Measurements from ENCODE around the gene GPR18. TPM values are rescaled to one million over a fixed set of nuclear protein-coding genes. Genes with fewer than 3 reads are reported as not detected.
A peak's percentile ranks its signal among the peaks of the same experiment; 100 is the strongest.

GPR18 gene
- total and polyA plus RNA-seq, 4 donors = 0.21 to 1.3 (median 0.42) TPM

DNA sequence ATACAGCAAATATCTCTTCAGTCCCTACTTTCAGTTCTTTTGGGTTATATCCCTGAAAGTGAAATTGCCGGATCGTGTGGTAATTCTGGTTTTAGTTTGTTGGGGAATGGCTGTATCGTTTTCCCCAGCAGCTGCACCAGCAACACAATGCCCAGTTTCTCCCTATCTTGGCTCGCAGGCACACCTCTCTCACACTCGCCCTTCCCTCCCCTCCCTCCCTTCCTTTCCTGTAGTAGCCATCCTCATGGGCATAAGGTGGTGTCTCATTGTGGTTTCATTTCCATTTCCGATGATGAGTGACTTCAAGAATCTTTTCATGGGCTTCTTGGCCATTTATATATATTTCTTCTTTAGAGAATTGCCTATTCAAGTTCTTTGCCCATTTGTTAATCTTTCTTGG is 8.6 kb upstream of the GPR18 start:
- Histone ChIP-seq H3K4me3 (no peak overlapping the region), H3K27ac (ENCODE audit: low read depth in 1 of 2, low read length in 1 of 2) (no peak overlapping the region), H3K9ac (ENCODE audit: insufficient read depth in 1 of 2, low read length in 2 of 2) (no peak overlapping the region), H3K27me3 (ENCODE audit: control insufficient read depth in 3 of 3, insufficient read depth in 3 of 3, low read length in 2 of 3) (no peaks in the 10 kb centered on the region), H3K9me3 (ENCODE audit: control insufficient read depth in 4 of 4, insufficient read depth in 3 of 4, low read length in 3 of 4) (no peaks in the 10 kb centered on the region), H3K36me3 (ENCODE audit: control insufficient read depth in 4 of 4, insufficient read depth in 4 of 4, low read length in 4 of 4) (peaks cover 0 to 5% (median 2%) of the 10 kb centered on the region in 4 donors), H3K4me1 (ENCODE audit: control insufficient read depth in 5 of 5, insufficient read depth in 5 of 5, low read length in 5 of 5) (peaks cover 0 to 6% (median 2%) of the 10 kb centered on the region in 5 donors)
- ATAC-seq (ENCODE audit: insufficient read depth, low FRiP score) (no peak), DNase-seq (no peak)
- TF ChIP-seq, protein P1, sequence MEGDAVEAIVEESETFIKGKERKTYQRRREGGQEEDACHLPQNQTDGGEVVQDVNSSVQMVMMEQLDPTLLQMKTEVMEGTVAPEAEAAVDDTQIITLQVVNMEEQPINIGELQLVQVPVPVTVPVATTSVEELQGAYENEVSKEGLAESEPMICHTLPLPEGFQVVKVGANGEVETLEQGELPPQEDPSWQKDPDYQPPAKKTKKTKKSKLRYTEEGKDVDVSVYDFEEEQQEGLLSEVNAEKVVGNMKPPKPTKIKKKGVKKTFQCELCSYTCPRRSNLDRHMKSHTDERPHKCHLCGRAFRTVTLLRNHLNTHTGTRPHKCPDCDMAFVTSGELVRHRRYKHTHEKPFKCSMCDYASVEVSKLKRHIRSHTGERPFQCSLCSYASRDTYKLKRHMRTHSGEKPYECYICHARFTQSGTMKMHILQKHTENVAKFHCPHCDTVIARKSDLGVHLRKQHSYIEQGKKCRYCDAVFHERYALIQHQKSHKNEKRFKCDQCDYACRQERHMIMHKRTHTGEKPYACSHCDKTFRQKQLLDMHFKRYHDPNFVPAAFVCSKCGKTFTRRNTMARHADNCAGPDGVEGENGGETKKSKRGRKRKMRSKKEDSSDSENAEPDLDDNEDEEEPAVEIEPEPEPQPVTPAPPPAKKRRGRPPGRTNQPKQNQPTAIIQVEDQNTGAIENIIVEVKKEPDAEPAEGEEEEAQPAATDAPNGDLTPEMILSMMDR (IDR thresholded peaks at IDR 0.05; ENCODE audit: control extremely low read depth, extremely low read depth) = no peak
- WGBS, 2 donors = 84 to 86% methylated on average over 6 of the region's 6 CpGs

DNA sequence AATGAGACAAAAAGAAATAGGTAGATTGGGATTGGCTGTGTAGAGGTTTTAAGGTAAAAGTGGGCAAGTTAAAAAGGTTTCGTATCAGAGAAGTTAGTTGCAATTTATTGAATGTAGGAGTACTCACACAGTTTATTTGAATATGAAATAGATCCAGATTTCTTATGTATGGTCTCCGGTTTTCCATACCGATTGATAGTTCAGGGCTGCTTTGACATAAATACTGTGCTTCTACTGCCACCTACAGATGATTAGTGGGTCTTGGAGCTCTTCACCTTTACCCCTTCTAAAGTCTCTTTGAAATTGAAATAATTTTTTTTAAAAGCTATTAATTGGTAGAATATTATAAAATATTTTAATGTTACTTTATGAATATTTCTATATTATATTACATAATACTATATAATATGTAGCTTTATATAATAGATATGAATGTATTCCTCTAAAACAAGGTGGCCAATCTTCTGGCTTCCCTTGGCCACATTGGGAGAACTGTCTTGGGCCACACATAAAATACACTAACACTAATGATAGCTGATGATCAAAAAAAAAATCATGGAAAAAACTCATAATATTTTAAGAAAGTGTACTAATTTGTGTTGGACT is 7.7 kb upstream of the GPR18 start:
- Histone ChIP-seq H3K9ac (ENCODE audit: insufficient read depth in 1 of 2, low read length in 2 of 2) (no peak overlapping the region), H3K27me3 (ENCODE audit: control insufficient read depth in 3 of 3, insufficient read depth in 3 of 3, low read length in 2 of 3) (no peaks in the 10 kb centered on the region), H3K36me3 (ENCODE audit: control insufficient read depth in 4 of 4, insufficient read depth in 4 of 4, low read length in 4 of 4) (peaks cover 0 to 5% (median 2%) of the 10 kb centered on the region in 4 donors), H3K27ac (ENCODE audit: low read depth in 1 of 2, low read length in 1 of 2) (no peak overlapping the region), H3K4me1 (ENCODE audit: control insufficient read depth in 5 of 5, insufficient read depth in 5 of 5, low read length in 5 of 5) (peaks cover 0 to 6% (median 0%) of the 10 kb centered on the region in 5 donors), H3K4me3 (no peak overlapping the region), H3K9me3 (ENCODE audit: control insufficient read depth in 4 of 4, insufficient read depth in 3 of 4, low read length in 3 of 4) (no peaks in the 10 kb centered on the region)
- ATAC-seq (ENCODE audit: insufficient read depth, low FRiP score) = no peak
- DNase-seq = peak in 2 of 3 donors; percentile 50 to 67
- WGBS, 2 donors = 38% methylated on average over 3 of the region's 3 CpGs
- TF ChIP-seq, protein P1 (IDR thresholded peaks at IDR 0.05; ENCODE audit: control extremely low read depth, extremely low read depth) = peak; percentile 57

DNA sequence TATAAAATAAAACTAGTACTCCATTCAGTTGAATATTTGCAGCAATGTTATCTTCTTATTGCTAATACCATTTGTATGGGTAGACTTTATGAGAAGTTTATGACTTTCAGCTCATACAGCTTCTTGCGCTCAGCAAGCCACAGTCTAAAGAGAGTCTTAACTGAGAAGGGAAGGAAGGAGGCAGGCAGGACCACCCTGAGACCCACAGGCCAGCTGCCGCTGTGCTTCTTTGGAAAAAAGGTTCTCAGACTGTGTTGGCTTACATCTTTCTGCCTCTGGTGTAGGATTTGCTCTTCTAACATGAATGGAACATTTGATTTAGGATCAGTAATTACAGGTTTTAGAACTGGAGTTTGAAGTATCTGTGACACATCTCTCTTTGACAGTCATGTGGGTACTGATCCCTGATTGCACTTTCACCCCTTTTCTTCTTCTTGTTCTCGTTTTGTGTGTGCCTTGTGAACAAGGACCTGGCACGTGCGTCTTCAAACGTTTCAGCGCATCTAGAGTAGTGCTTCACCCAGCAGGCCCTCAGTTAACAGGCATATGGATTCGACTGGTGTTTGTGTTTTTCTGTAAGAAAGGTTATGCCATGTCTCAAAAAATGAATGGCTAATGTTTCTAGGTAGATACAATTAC is 7.1 kb upstream of the GPR18 start:
- ATAC-seq (ENCODE audit: insufficient read depth, low FRiP score) (no peak), DNase-seq (no peak)
- WGBS, 2 donors = 80 to 86% methylated on average over 8 of the region's 8 CpGs
- peaks cover 0 to 6% (median 0%) of the 10 kb centered on the region in 5 donors for H3K4me1 ChIP-seq (ENCODE audit: control insufficient read depth in 5 of 5, insufficient read depth in 5 of 5, low read length in 5 of 5)
- TF ChIP-seq, protein P1 (IDR thresholded peaks at IDR 0.05; ENCODE audit: control extremely low read depth, extremely low read depth) = no peak
- H3K36me3 ChIP-seq (ENCODE audit: control insufficient read depth in 4 of 4, insufficient read depth in 4 of 4, low read length in 4 of 4) = peaks cover 0 to 5% (median 2%) of the 10 kb centered on the region in 4 donors
- H3K27me3 ChIP-seq (ENCODE audit: control insufficient read depth in 3 of 3, insufficient read depth in 3 of 3, low read length in 2 of 3) = no peaks in the 10 kb centered on the region
- no peaks in the 10 kb centered on the region for H3K9me3 ChIP-seq (ENCODE audit: control insufficient read depth in 4 of 4, insufficient read depth in 3 of 4, low read length in 3 of 4)
- H3K4me3 ChIP-seq = no peak overlapping the region
- no peak overlapping the region for H3K9ac ChIP-seq (ENCODE audit: insufficient read depth in 1 of 2, low read length in 2 of 2)
- no peak overlapping the region for H3K27ac ChIP-seq (ENCODE audit: low read depth in 1 of 2, low read length in 1 of 2)
